ENCODE measurements around the gene ARHGAP33. TPM values are rescaled to one million over a fixed set of nuclear protein-coding genes. Genes with fewer than 3 reads are reported as not detected.
A peak's percentile ranks its signal among the peaks of the same experiment; 100 is the strongest.

ARHGAP33 gene
- polyA plus RNA-seq, 2 of the 4 experiments (the other 2 are of a cell fraction) = 0.84 to 6.1 TPM

DNA sequence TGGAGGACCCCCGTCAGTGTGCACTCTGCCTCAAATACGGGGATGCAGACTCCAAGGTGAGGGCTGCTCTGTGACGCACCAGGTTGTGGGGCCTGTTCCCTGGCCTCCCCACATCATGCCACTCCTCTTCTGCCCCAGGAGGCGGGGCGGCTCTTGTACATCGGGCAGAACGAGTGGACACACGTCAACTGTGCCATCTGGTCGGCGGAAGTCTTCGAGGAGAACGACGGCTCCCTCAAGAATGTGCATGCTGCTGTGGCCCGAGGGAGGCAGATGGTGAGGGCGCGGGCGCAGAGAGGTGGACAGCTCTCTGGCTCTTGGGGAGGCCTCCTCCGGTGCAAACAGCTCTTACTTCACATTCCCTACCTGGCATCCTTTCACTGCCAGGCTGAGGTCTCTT, 46.3 kb upstream of the ARHGAP33 start:
- Histone ChIP-seq H3K4me1 (no peaks in the 10 kb centered on the region), H3K27ac (no peak overlapping the region), H3K9me3 (no peaks in the 10 kb centered on the region), H3K4me2 (no peak overlapping the region), H3K4me3 (no peak overlapping the region)
- CTCF ChIA-PET = interaction anchor here (1.1 to 3.2 kb wide), 5 partner anchors 8 to 203 kb away, joined by 3 to 32 read pairs (median 5); no protein-coding TSS in a partner anchor
- POLR2A ChIA-PET = interaction anchor here (1.2 to 1.9 kb wide), 2 partner anchors 10 to 11 kb away, joined by 4 to 6 read pairs; no protein-coding TSS in a partner anchor
- TF ChIP-seq MAZ (IDR thresholded peaks at IDR 0.05; ENCODE audit: borderline replicate concordance, low read depth, low read length) (no peak), KDM1A (IDR thresholded peaks at IDR 0.05; ENCODE audit: low read depth) (no peak), POLR2A (IDR thresholded peaks at IDR 0.05; ENCODE audit: low read length) (0 out of 2 replicates have a peak, but pooled peaks have one; percentile 10), ZSCAN20 (CRISPR knock-in tag; IDR thresholded peaks at IDR 0.05) (no peak)
- ATAC-seq = no peak
- WGBS (ENCODE audit: missing lambda C conversion rate) = 94% methylated on average over 18 of the region's 18 CpGs
- no peak for DNase-seq (ENCODE audit: low read depth in 1 of 2, low spot score in 1 of 2)
- FAIRE-seq = no peak

DNA sequence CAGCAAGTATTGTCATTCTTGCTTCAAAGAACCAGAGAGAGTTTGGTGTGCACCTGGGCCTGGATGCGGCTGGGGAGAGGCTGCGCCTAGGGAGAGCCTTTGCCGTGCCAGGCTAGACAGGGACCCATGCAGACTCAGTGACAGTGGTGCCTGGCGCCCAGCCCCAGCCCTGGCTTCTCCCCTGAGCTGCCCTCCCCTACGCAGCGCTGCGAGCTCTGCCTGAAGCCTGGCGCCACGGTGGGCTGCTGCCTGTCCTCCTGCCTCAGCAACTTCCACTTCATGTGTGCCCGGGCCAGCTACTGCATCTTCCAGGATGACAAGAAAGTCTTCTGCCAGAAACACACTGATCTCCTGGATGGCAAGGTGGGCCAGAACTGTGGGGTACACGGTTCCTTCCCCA, 45.6 kb upstream of the ARHGAP33 start:
- Histone ChIP-seq H3K4me2 (no peak overlapping the region), H3K4me1 (no peaks in the 10 kb centered on the region), H3K27ac (no peak overlapping the region), H3K4me3 (no peak overlapping the region), H3K9me3 (no peaks in the 10 kb centered on the region)
- POLR2A ChIA-PET = interaction anchor here (1.7 kb wide), 1 partner anchor 15 kb away, joined by 4 read pairs; the partner anchor contains the start of genes PSENEN and U2AF1L4
- TF ChIP-seq MYC (IDR thresholded peaks at IDR 0.05; ENCODE audit: borderline replicate concordance, low read length) = no peak
- TF ChIP-seq, protein P1, sequence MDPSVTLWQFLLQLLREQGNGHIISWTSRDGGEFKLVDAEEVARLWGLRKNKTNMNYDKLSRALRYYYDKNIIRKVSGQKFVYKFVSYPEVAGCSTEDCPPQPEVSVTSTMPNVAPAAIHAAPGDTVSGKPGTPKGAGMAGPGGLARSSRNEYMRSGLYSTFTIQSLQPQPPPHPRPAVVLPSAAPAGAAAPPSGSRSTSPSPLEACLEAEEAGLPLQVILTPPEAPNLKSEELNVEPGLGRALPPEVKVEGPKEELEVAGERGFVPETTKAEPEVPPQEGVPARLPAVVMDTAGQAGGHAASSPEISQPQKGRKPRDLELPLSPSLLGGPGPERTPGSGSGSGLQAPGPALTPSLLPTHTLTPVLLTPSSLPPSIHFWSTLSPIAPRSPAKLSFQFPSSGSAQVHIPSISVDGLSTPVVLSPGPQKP (IDR thresholded peaks at IDR 0.05; ENCODE audit: low read depth, low read length) = no peak
- TF ChIP-seq, protein P2, sequence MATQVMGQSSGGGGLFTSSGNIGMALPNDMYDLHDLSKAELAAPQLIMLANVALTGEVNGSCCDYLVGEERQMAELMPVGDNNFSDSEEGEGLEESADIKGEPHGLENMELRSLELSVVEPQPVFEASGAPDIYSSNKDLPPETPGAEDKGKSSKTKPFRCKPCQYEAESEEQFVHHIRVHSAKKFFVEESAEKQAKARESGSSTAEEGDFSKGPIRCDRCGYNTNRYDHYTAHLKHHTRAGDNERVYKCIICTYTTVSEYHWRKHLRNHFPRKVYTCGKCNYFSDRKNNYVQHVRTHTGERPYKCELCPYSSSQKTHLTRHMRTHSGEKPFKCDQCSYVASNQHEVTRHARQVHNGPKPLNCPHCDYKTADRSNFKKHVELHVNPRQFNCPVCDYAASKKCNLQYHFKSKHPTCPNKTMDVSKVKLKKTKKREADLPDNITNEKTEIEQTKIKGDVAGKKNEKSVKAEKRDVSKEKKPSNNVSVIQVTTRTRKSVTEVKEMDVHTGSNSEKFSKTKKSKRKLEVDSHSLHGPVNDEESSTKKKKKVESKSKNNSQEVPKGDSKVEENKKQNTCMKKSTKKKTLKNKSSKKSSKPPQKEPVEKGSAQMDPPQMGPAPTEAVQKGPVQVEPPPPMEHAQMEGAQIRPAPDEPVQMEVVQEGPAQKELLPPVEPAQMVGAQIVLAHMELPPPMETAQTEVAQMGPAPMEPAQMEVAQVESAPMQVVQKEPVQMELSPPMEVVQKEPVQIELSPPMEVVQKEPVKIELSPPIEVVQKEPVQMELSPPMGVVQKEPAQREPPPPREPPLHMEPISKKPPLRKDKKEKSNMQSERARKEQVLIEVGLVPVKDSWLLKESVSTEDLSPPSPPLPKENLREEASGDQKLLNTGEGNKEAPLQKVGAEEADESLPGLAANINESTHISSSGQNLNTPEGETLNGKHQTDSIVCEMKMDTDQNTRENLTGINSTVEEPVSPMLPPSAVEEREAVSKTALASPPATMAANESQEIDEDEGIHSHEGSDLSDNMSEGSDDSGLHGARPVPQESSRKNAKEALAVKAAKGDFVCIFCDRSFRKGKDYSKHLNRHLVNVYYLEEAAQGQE (IDR thresholded peaks at IDR 0.05) = no peak
- no peak for TF ChIP-seq MAZ (IDR thresholded peaks at IDR 0.05; ENCODE audit: borderline replicate concordance, low read depth, low read length)
- no peak for TF ChIP-seq SMC3 (IDR thresholded peaks at IDR 0.05)
- TF ChIP-seq JUNB (IDR thresholded peaks at IDR 0.05) = no peak
- TF ChIP-seq, protein P3, sequence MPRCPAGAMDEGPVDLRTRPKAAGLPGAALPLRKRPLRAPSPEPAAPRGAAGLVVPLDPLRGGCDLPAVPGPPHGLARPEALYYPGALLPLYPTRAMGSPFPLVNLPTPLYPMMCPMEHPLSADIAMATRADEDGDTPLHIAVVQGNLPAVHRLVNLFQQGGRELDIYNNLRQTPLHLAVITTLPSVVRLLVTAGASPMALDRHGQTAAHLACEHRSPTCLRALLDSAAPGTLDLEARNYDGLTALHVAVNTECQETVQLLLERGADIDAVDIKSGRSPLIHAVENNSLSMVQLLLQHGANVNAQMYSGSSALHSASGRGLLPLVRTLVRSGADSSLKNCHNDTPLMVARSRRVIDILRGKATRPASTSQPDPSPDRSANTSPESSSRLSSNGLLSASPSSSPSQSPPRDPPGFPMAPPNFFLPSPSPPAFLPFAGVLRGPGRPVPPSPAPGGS (IDR thresholded peaks at IDR 0.05) = no peak
- TF ChIP-seq FOXS1 (CRISPR knock-in tag; IDR thresholded peaks at IDR 0.05) = no peak
- TF ChIP-seq RAD21 (conservative IDR thresholded peaks at IDR 0.05 in 1 of 2, IDR thresholded peaks at IDR 0.05 in 1 of 2) = no peak
- TF ChIP-seq RFX5 (IDR thresholded peaks at IDR 0.05) = no peak
- TF ChIP-seq EHMT2 (IDR thresholded peaks at IDR 0.05; ENCODE audit: low read depth) = no peak
- TF ChIP-seq EHF (CRISPR knock-in tag; IDR thresholded peaks at IDR 0.05) = no peak
- 86% methylated on average over 11 of the region's 11 CpGs for WGBS (ENCODE audit: missing lambda C conversion rate)
- CTCF ChIA-PET = interaction anchor here (0.9 to 1.6 kb wide), 5 partner anchors 8 to 182 kb away, joined by 3 to 7 read pairs (median 4); partner anchors contain the start of gene IGFLR1
- DNase-seq (ENCODE audit: low read depth in 1 of 2, low spot score in 1 of 2) = no peak
- no peak for FAIRE-seq
- no peak for ATAC-seq

DNA sequence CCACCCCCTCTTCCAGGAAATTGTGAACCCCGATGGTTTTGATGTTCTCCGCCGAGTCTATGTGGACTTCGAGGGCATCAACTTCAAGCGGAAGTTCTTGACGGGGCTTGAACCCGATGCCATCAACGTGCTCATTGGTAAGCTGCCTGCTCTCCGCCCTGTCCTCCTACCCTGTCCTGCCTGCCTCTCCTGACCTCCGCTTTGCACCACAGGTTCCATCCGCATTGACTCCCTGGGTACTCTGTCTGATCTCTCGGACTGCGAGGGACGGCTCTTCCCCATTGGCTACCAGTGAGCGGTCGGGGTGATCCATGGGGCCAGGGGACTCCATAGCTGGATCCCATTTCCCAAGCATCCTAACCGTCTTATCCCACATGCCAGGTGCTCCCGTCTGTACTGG, 45.0 kb upstream of the ARHGAP33 start:
- FAIRE-seq = no peak
- CTCF ChIA-PET = interaction anchor here (0.7 to 1.6 kb wide), 7 partner anchors 9 to 182 kb away, joined by 3 to 7 read pairs (median 4); partner anchors contain the start of genes IGFLR1, PSENEN and U2AF1L4
- POLR2A ChIA-PET = interaction anchor here (1.7 to 2.1 kb wide), 2 partner anchors 10 to 15 kb away, joined by 4 to 10 read pairs; partner anchors contain the start of genes PSENEN and U2AF1L4

More for the DNA sequence above, 45.0 kb upstream of the ARHGAP33 start:
- Histone ChIP-seq H3K27ac (no peak overlapping the region), H3K9me3 (no peaks in the 10 kb centered on the region), H3K4me2 (no peak overlapping the region), H3K4me1 (no peaks in the 10 kb centered on the region), H3K4me3 (no peak overlapping the region)
- TF ChIP-seq, protein P4, sequence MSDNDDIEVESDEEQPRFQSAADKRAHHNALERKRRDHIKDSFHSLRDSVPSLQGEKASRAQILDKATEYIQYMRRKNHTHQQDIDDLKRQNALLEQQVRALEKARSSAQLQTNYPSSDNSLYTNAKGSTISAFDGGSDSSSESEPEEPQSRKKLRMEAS (IDR thresholded peaks at IDR 0.05) = no peak
- no peak for TF ChIP-seq FOSL2 (IDR thresholded peaks at IDR 0.05)
- no peak for TF ChIP-seq FOSL2 (CRISPR knock-in tag; IDR thresholded peaks at IDR 0.05)
- TF ChIP-seq FOXS1 (CRISPR knock-in tag; IDR thresholded peaks at IDR 0.05) = no peak
- no peak for TF ChIP-seq MYC (IDR thresholded peaks at IDR 0.05; ENCODE audit: borderline replicate concordance, low read length)
- no peak for TF ChIP-seq SREBF2 (IDR thresholded peaks at IDR 0.05)
- ATAC-seq (no peak), DNase-seq (ENCODE audit: low read depth in 1 of 2, low spot score in 1 of 2) (no peak)
- WGBS (ENCODE audit: missing lambda C conversion rate) = 93% methylated on average over 18 of the region's 18 CpGs

Measured in A549 (cell line).